Medulla oblongata (tissue), 1 donor: Measurements from ENCODE around the gene DPH2.

Source experiments
- DNase-seq: peaks from one replicate; pipeline ENCODE4 v3.0.0-alpha.2; 2015; ENCODE audit errors: extremely low spot score

Gene DPH2

GRCh38 chr1:43944860-43945259, 24.9 kb upstream of the DPH2 start:
- no peak for DNase-seq

GRCh38 chr1:43945674-43946235, 24.1 kb upstream of the DPH2 start:
- DNase-seq = peak; percentile 48

- peak; percentile 98 for DNase-seq
Measured at GRCh38 chr1:43946236-43947060, 23.4 kb upstream of the DPH2 start, which contains the start of gene IPO13. IPO13 (plus strand) TSS chr1:43946950; CDS start chr1:43947601, 651 bp downstream.

GRCh38 chr1:43947061-43947873, 22.5 kb upstream of the DPH2 start:
- DNase-seq = no peak

GRCh38 chr1:43947874-43948437, 21.9 kb upstream of the DPH2 start:
- DNase-seq = peak; percentile 45

GRCh38 chr1:43949678-43950077, 20.1 kb upstream of the DPH2 start:
- no peak for DNase-seq

GRCh38 chr1:43951021-43951985, 18.5 kb upstream of the DPH2 start:
- no peak for DNase-seq

GRCh38 chr1:43952731-43953346, 17.0 kb upstream of the DPH2 start:
- no peak for DNase-seq

GRCh38 chr1:43953361-43953760, 16.4 kb upstream of the DPH2 start:
- DNase-seq = no peak

- peak; percentile 92 for DNase-seq
Measured at GRCh38 chr1:43954036-43954435, 15.8 kb upstream of the DPH2 start.

- DNase-seq = no peak
Measured at GRCh38 chr1:43956234-43956633, 13.6 kb upstream of the DPH2 start.

- DNase-seq = no peak
Measured at GRCh38 chr1:43957407-43958040, 12.3 kb upstream of the DPH2 start.

GRCh38 chr1:43958351-43959255, 11.2 kb upstream of the DPH2 start:
- DNase-seq = no peak

GRCh38 chr1:43960798-43961197, 9.0 kb upstream of the DPH2 start:
- no peak for DNase-seq

GRCh38 chr1:43961692-43962091, 8.1 kb upstream of the DPH2 start:
- peak; percentile 79 for DNase-seq

- peak; percentile 75 for DNase-seq
Measured at GRCh38 chr1:43962324-43962723, 7.5 kb upstream of the DPH2 start.

GRCh38 chr1:43963006-43963405, 6.8 kb upstream of the DPH2 start:
- no peak for DNase-seq

GRCh38 chr1:43963890-43964289, 5.9 kb upstream of the DPH2 start:
- DNase-seq = no peak

- no peak for DNase-seq
Measured at GRCh38 chr1:43965316-43965715, 4.5 kb upstream of the DPH2 start.
